CD4-positive, alpha-beta T cell (primary cell): ENCODE data around the gene MAPK7. TPM values are rescaled to one million over a fixed set of nuclear protein-coding genes. Genes with fewer than 3 reads are reported as not detected.

Experiments
- ATAC-seq: fragments of 200-7000 bp; cut with Tn5 transposase; one replicate; pipeline ENCODE4 v1.10.0; 2022; ENCODE audit warnings: mild to moderate bottlenecking; ENCODE audit not compliant: poor library complexity
- CTCF ChIA-PET: fragments of 350-600 bp; sonication (Branson Sonifier 250); formaldehyde crosslinking; loops from one replicate; lab custom pipeline; 2021; ENCODE audit warnings: antibody characterized with exemption, inconsistent platforms; lab: Charles Lee
- POLR2A ChIA-PET: fragments of 350-600 bp; sonication (Branson Sonifier 250); formaldehyde crosslinking; loops from one replicate; lab custom pipeline; 2021; ENCODE audit warnings: antibody characterized with exemption, inconsistent platforms; lab: Charles Lee
- DNase-seq, 14 experiments: peaks; one replicate each; pipeline ENCODE4 v3.0.0-alpha.2; 2013 to 2020; ENCODE audit warnings: mixed read lengths in 2 of 14
- H3K27ac ChIP-seq, 2 donors: one replicate each; pipeline versions ENCODE4 v1.5.1 to v1.7.0; 2013; ENCODE audit warnings: low read length in 2 of 2, low read depth in 1 of 2, mild to moderate bottlenecking in 1 of 2
- H3K27me3 ChIP-seq, 2 experiments: 1 replicate in 1 of 2; 2 replicates in 1 of 2; pipeline versions ENCODE4 v1.6.1 to v1.7.0; 2013; ENCODE audit warnings: low read length in 2 of 2, control low read depth in 1 of 2, mild to moderate bottlenecking in 1 of 2, moderate library complexity in 1 of 2; ENCODE audit not compliant: insufficient read depth in 2 of 2, control insufficient read depth in 1 of 2
- H3K36me3 ChIP-seq: one replicate; pipeline ENCODE4 v1.6.1; 2013; ENCODE audit warnings: low read length, control low read depth; ENCODE audit not compliant: insufficient read depth
- H3K4me1 ChIP-seq: one replicate; pipeline ENCODE4 v1.6.1; 2013; ENCODE audit warnings: low read length, control low read depth; ENCODE audit not compliant: insufficient read depth
- H3K4me3 ChIP-seq: one replicate; pipeline ENCODE4 v1.5.1; 2013; ENCODE audit warnings: mild to moderate bottlenecking, low read length, moderate library complexity
- H3K9me3 ChIP-seq, 2 experiments: 1 replicate in 1 of 2; 2 replicates in 1 of 2; pipeline versions ENCODE4 v1.6.1 to v1.7.0; 2013; ENCODE audit warnings: low read length in 2 of 2, mild to moderate bottlenecking in 2 of 2, control low read depth in 1 of 2, moderate library complexity in 1 of 2; ENCODE audit not compliant: control insufficient read depth in 1 of 2, insufficient read depth in 1 of 2
- H3K27ac Mint-ChIP-seq: one replicate; pipeline ENCODE4 v1.8.0; 2020; ENCODE audit warnings: mixed read lengths
- H3K27me3 Mint-ChIP-seq: one replicate; pipeline ENCODE4 v1.8.0; 2021; ENCODE audit warnings: mixed read lengths
- H3K36me3 Mint-ChIP-seq: one replicate; pipeline ENCODE4 v1.8.0; 2021; ENCODE audit warnings: low read depth, mixed read lengths
- H3K4me1 Mint-ChIP-seq: one replicate; pipeline ENCODE4 v1.8.0; 2021; ENCODE audit warnings: low read depth, mixed read lengths
- H3K4me3 Mint-ChIP-seq: one replicate; pipeline ENCODE4 v1.8.0; 2020; ENCODE audit warnings: mild to moderate bottlenecking, mixed read lengths
- H3K9me3 Mint-ChIP-seq: one replicate; pipeline ENCODE4 v1.8.0; 2020; ENCODE audit warnings: mixed read lengths
- intact Hi-C, 2 experiments: fragments of 100-400 bp; cut with DNase I in 1 of 2; cut with micrococcal nuclease in 1 of 2; formaldehyde crosslinking; loops; one replicate each; pipeline versions ENCODE4 v1.15.1 to v1.9.0; 2023 to 2025; cut with DNase I, micrococcal nuclease
- total RNA-seq, 174 experiments: library from RNA in 2 of 174; stranded (reverse) in 2 of 174; gene quantifications; one replicate each; pipeline ENCODE4 v1.2.3 and lab custom pipeline; 2021 to 2026
- TF ChIP-seq, protein P1 (sequence below): fragments of 200-600 bp; IDR thresholded peaks from one replicate; pipeline ENCODE4 v1.8.0; 2022; ENCODE audit warnings: antibody characterized with exemption, mild to moderate bottlenecking

Gene MAPK7
- total RNA-seq, 2 experiments from 2014 or later = 15.2 to 17.3 TPM

DNA sequence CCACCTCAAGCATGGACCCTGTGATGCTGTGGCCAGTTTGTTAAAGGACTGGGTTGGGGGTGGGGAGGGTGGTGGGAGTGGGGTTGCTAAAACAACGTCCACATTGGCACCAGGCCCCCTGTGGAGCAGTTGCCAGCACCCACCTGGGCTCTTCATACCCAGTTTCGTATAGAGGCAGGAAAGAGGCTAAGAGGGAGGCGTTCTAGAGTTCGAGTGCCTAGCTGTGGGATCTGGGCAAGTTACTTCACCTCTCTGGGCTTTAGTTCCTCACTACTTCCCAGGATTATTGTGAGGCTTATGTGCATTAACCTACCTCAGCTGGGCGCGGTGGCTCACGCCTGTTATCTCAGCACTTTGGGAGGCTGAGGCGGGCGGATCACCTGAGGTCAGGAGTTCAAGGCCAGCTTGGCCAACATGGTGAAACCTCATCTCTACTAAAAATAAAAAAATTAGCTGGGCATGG, 7.3 kb downstream of the MAPK7 start:
- ATAC-seq (no peak), DNase-seq (no peak)
- ChIA-PET POLR2A (no interaction called here), CTCF (no interaction called here)
- H3K4me3 ChIP-seq = no peak overlapping the region
- H3K27me3 ChIP-seq = no peaks in the 10 kb centered on the region
- H3K27ac ChIP-seq = no peak overlapping the region
- H3K27me3 Mint-ChIP-seq = no peaks in the 10 kb centered on the region
- no peak overlapping the region for H3K4me3 Mint-ChIP-seq
- no peaks in the 10 kb centered on the region for H3K4me1 Mint-ChIP-seq
- H3K4me1 ChIP-seq = no peaks in the 10 kb centered on the region
- no peak overlapping the region for H3K27ac Mint-ChIP-seq
- H3K9me3 Mint-ChIP-seq = no peaks in the 10 kb centered on the region
- intact Hi-C loops = no loop called here
- peaks cover 0 to 5% of the 10 kb centered on the region in 2 experiments for H3K9me3 ChIP-seq
- peaks cover 34% of the 10 kb centered on the region for H3K36me3 Mint-ChIP-seq
- TF ChIP-seq, protein P1, sequence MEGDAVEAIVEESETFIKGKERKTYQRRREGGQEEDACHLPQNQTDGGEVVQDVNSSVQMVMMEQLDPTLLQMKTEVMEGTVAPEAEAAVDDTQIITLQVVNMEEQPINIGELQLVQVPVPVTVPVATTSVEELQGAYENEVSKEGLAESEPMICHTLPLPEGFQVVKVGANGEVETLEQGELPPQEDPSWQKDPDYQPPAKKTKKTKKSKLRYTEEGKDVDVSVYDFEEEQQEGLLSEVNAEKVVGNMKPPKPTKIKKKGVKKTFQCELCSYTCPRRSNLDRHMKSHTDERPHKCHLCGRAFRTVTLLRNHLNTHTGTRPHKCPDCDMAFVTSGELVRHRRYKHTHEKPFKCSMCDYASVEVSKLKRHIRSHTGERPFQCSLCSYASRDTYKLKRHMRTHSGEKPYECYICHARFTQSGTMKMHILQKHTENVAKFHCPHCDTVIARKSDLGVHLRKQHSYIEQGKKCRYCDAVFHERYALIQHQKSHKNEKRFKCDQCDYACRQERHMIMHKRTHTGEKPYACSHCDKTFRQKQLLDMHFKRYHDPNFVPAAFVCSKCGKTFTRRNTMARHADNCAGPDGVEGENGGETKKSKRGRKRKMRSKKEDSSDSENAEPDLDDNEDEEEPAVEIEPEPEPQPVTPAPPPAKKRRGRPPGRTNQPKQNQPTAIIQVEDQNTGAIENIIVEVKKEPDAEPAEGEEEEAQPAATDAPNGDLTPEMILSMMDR = no peak
- peaks cover 25% of the 10 kb centered on the region for H3K36me3 ChIP-seq

GRCh38 chr17:19386051-19386929, 8.0 kb downstream of the MAPK7 start:
- ChIA-PET POLR2A (no interaction called here), CTCF (no interaction called here)
- Histone ChIP-seq H3K4me1 (no peaks in the 10 kb centered on the region), H3K4me3 (no peak overlapping the region), H3K9me3 (no peaks in the 10 kb centered on the region), H3K36me3 (peaks cover 19% of the 10 kb centered on the region), H3K27ac (no peak overlapping the region), H3K27me3 (no peaks in the 10 kb centered on the region)
- H3K4me1 Mint-ChIP-seq = no peaks in the 10 kb centered on the region
- H3K4me3 Mint-ChIP-seq = no peak overlapping the region
- peaks cover 27% of the 10 kb centered on the region for H3K36me3 Mint-ChIP-seq
- intact Hi-C loops = no loop called here
- H3K27ac Mint-ChIP-seq = no peak overlapping the region
- DNase-seq (peak in 2 of 14 experiments; percentile 63 to 76), ATAC-seq (peak; percentile 26)
- TF ChIP-seq, protein P1 = no peak
- no peaks in the 10 kb centered on the region for H3K27me3 Mint-ChIP-seq
- H3K9me3 Mint-ChIP-seq = no peaks in the 10 kb centered on the region

- Histone ChIP-seq H3K4me3 (no peak within 1 kb of the TSS), H3K27ac (no peak within 1 kb of the TSS), H3K4me1 (no peaks in the 10 kb centered on the region), H3K9me3 (no peaks in the 10 kb centered on the region), H3K27me3 (no peaks in the 10 kb centered on the region), H3K36me3 (peaks cover 14% of the 10 kb centered on the region)
- no peak for ATAC-seq
- Mint-ChIP-seq H3K4me1 (no peaks in the 10 kb centered on the region), H3K27me3 (no peaks in the 10 kb centered on the region), H3K36me3 (peaks cover 23% of the 10 kb centered on the region), H3K27ac (no peak within 1 kb of the TSS), H3K4me3 (no peak within 1 kb of the TSS), H3K9me3 (no peaks in the 10 kb centered on the region)
- CTCF ChIA-PET = no interaction called here
- intact Hi-C loops = no loop called here
- POLR2A ChIA-PET = no interaction called here
- TF ChIP-seq, protein P1 = no peak
- no peak for DNase-seq
These were observed 8.9 kb downstream of the MAPK7 start, which contains the start of gene MFAP4 for GRCh38 chr17:19386974-19387920. Gene MFAP4, minus strand, starts transcription at chr17:19387190. Its CDS starts 35 bp downstream, at chr17:19387155.
